PC-3 (cell line): ENCODE measurements around the gene DIP2B.

Source experiments
- EZH2 ChIP-seq: fragments of 300-600 bp; sonication (generic); IDR thresholded peaks from one replicate; pipeline ENCODE4 v1.6.1; 2017; ENCODE audit warnings: antibody characterized with exemption, mild to moderate bottlenecking, low read length; ENCODE audit not compliant: unreplicated experiment
- EZH2phosphoT487 ChIP-seq: fragments of 300-600 bp; sonication (generic); IDR thresholded peaks from 2 replicates; pipeline ENCODE4 v1.6.1; 2018; ENCODE audit warnings: mild to moderate bottlenecking, antibody characterized with exemption, low read length, borderline replicate concordance
- TF ChIP-seq, protein P1 (sequence below): fragments of 300-600 bp; sonication (generic); conservative IDR thresholded peaks from 2 replicates; pipeline ENCODE4 v1.5.1; 2017; ENCODE audit warnings: antibody characterized with exemption, low read depth, mild to moderate bottlenecking, low read length

DNA sequence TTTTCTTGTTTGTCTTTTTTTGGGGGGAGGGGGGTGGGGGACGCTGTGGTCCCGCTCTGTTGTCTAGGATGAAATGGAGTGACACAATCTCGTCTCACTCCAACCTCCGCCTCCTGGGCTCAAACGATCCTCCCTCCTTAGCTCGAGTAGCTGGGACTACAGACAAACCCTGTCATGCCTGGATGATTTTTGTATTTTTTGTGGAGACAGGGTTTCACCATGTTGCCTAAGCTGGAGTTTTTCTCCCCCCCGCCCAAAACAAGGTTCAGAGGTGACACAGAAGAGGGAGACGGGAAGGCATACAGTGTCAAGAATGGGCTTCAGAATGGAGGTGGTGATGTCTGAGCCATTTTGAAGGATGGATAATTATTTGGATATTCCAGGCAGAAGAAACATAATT lies 142.2 kb downstream of the DIP2B start:
- TF ChIP-seq, protein P1, sequence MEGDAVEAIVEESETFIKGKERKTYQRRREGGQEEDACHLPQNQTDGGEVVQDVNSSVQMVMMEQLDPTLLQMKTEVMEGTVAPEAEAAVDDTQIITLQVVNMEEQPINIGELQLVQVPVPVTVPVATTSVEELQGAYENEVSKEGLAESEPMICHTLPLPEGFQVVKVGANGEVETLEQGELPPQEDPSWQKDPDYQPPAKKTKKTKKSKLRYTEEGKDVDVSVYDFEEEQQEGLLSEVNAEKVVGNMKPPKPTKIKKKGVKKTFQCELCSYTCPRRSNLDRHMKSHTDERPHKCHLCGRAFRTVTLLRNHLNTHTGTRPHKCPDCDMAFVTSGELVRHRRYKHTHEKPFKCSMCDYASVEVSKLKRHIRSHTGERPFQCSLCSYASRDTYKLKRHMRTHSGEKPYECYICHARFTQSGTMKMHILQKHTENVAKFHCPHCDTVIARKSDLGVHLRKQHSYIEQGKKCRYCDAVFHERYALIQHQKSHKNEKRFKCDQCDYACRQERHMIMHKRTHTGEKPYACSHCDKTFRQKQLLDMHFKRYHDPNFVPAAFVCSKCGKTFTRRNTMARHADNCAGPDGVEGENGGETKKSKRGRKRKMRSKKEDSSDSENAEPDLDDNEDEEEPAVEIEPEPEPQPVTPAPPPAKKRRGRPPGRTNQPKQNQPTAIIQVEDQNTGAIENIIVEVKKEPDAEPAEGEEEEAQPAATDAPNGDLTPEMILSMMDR, result no peak
- TF ChIP-seq EZH2 (no peak), EZH2phosphoT487 (no peak)
